ENCODE results near the gene NPIPB9. TPM values are rescaled to one million over a fixed set of nuclear protein-coding genes. Genes with fewer than 3 reads are reported as not detected.
A peak's percentile ranks its signal among the peaks of the same experiment; 100 is the strongest.

NPIPB9 gene
- total and polyA plus RNA-seq, 2 experiments from 2014 or later: 1.0 to 3.2 TPM

GRCh38 chr16:28821874-28822519 is 70.4 kb downstream of the NPIPB9 start:
- Histone ChIP-seq H3K9me3 (ENCODE audit: low read depth) (no peaks in the 10 kb centered on the region), H3K27ac (peak overlapping the region; percentile 100), H2AFZ (peak overlapping the region; percentile 62), H3K36me3 (replicated peaks; ENCODE audit: insufficient read depth, low read depth) (no peaks in the 10 kb centered on the region), H3K4me3 (peak overlapping the region; percentile 99), H4K20me1 (ENCODE audit: insufficient read depth, poor library complexity, severe bottlenecking) (peaks cover 21% of the 10 kb centered on the region), H3K27me3 (no peaks in the 10 kb centered on the region), H3K4me2 (peak overlapping the region; percentile 85), H3K9me2 (replicated peaks; ENCODE audit: insufficient read depth) (no peaks in the 10 kb centered on the region), H3K79me2 (peaks cover 46% of the 10 kb centered on the region), H3K4me1 (ENCODE audit: insufficient read depth) (peaks cover 22% of the 10 kb centered on the region)
- WGBS (ENCODE audit: low lambda C conversion rate, missing lambda C conversion rate): 40% methylated on average over 13 of the region's 13 CpGs
- TF ChIP-seq EZH2 (IDR thresholded peaks at IDR 0.05; ENCODE audit: borderline replicate concordance): no peak
- no peak for TF ChIP-seq EZH2phosphoT487 (IDR thresholded peaks at IDR 0.05; ENCODE audit: low read depth, severe bottlenecking, unreplicated experiment)
- TF ChIP-seq CTCF (IDR thresholded peaks at IDR 0.05; ENCODE audit: poor library complexity): no peak
- no peak for DNase-seq (ENCODE audit: low spot score)

Small RNAs within 50 kb of the gene (microRNA-seq; reads per million reads assigned to microRNA genes)
- gene MIR6862-2: not detected

Small RNAs within 50 kb of the gene (small RNA-seq; reads per million reads assigned to genes)
- gene MIR6862-2: not detected

Other genes starting within 250 kb of the NPIPB9 start
- gene IL27, start 245.0 kb upstream of the NPIPB9 start, total RNA-seq: not detected in 2 replicates
- gene IL27, start 245.0 kb upstream of the NPIPB9 start, polyA plus RNA-seq: not detected in 2 replicates
- gene NUPR1, start 212.8 kb upstream of the NPIPB9 start, total RNA-seq: 18.0 and 18.3 TPM in 2 replicates
- 118 and 130 TPM in 2 replicates for gene NUPR1, start 212.8 kb upstream of the NPIPB9 start, polyA plus RNA-seq
- 12.7 and 12.8 TPM in 2 replicates for gene SGF29, start 197.9 kb upstream of the NPIPB9 start, total RNA-seq
- 14.1 and 17.1 TPM in 2 replicates for gene SGF29, start 197.9 kb upstream of the NPIPB9 start, polyA plus RNA-seq
- 0.60 and 1.8 TPM in 2 replicates for gene SULT1A2, start 154.7 kb upstream of the NPIPB9 start, total RNA-seq
- gene SULT1A2, start 154.7 kb upstream of the NPIPB9 start, polyA plus RNA-seq: 3.6 and 4.5 TPM in 2 replicates
- gene SULT1A1, start 141.7 kb upstream of the NPIPB9 start, total RNA-seq: 15.0 and 15.5 TPM in 2 replicates
- gene SULT1A1, start 141.7 kb upstream of the NPIPB9 start, polyA plus RNA-seq: 18.8 and 19.5 TPM in 2 replicates
- not detected in 2 replicates for gene NPIPB8, start 113.7 kb upstream of the NPIPB9 start, total RNA-seq
- 0.47 TPM in 1 of 2 replicates, not detected in the other for gene NPIPB8, start 113.7 kb upstream of the NPIPB9 start, polyA plus RNA-seq
- 130 and 170 TPM in 2 replicates for gene EIF3C, start 40.3 kb upstream of the NPIPB9 start, total RNA-seq
- gene EIF3C, start 40.3 kb upstream of the NPIPB9 start, polyA plus RNA-seq: 439 and 441 TPM in 2 replicates
- gene ATXN2L, start 71.2 kb downstream of the NPIPB9 start, total RNA-seq: 29.3 and 50.4 TPM in 2 replicates
- 124 and 128 TPM in 2 replicates for gene ATXN2L, start 71.2 kb downstream of the NPIPB9 start, polyA plus RNA-seq
- gene TUFM, start 94.6 kb downstream of the NPIPB9 start, total RNA-seq: 106 and 107 TPM in 2 replicates
- 214 and 244 TPM in 2 replicates for gene TUFM, start 94.6 kb downstream of the NPIPB9 start, polyA plus RNA-seq
- 15.1 and 22.6 TPM in 2 replicates for gene SH2B1, start 112.1 kb downstream of the NPIPB9 start, total RNA-seq
- 25.9 and 29.2 TPM in 2 replicates for gene SH2B1, start 112.1 kb downstream of the NPIPB9 start, polyA plus RNA-seq
- 0.13 and 0.72 TPM in 2 replicates for gene ATP2A1, start 126.7 kb downstream of the NPIPB9 start, total RNA-seq
- gene ATP2A1, start 126.7 kb downstream of the NPIPB9 start, polyA plus RNA-seq: 0.49 and 2.3 TPM in 2 replicates
- 27.5 and 37.2 TPM in 2 replicates for gene RABEP2, start 173.5 kb downstream of the NPIPB9 start, total RNA-seq
- gene RABEP2, start 173.5 kb downstream of the NPIPB9 start, polyA plus RNA-seq: 25.9 and 30.3 TPM in 2 replicates
- gene CD19, start 180.2 kb downstream of the NPIPB9 start, total RNA-seq: not detected in 2 replicates
- not detected in 2 replicates for gene CD19, start 180.2 kb downstream of the NPIPB9 start, polyA plus RNA-seq
- gene NFATC2IP, start 199.2 kb downstream of the NPIPB9 start, total RNA-seq: 17.3 and 17.4 TPM in 2 replicates
- 19.7 and 22.3 TPM in 2 replicates for gene NFATC2IP, start 199.2 kb downstream of the NPIPB9 start, polyA plus RNA-seq
- gene SPNS1, start 223.0 kb downstream of the NPIPB9 start, total RNA-seq: 36.6 and 42.8 TPM in 2 replicates
- gene SPNS1, start 223.0 kb downstream of the NPIPB9 start, polyA plus RNA-seq: 140 and 146 TPM in 2 replicates
- 1.00 and 3.9 TPM in 2 replicates for gene LAT, start 233.3 kb downstream of the NPIPB9 start, total RNA-seq
- 2.4 and 6.9 TPM in 2 replicates for gene LAT, start 233.3 kb downstream of the NPIPB9 start, polyA plus RNA-seq